Measurements from ENCODE around the gene POFUT1.

DNA sequence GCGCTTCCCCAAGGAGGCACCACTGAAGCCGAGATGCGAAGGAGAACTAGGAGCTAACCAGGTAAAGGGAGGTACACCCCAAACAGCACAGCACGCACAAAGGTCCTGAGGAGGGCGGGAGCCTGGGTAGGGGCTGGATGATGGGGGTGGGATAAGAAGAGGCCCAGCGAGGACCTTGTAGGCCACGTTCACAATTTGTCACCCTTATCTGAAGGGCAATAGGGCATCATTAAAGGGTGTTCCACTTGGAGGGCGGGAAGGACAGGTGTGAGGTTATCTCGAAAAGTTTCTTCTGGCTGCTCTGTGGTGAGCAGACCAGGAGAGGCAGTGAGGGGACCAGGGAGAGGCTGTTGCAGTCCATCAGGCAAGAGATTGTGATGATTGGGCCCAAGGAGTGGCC lies 25.6 kb downstream of the POFUT1 start:
- no peak for TF ChIP-seq POLR2A (IDR thresholded peaks at IDR 0.05)
- TF ChIP-seq POLR2AphosphoS5 (IDR thresholded peaks at IDR 0.05) = no peak
- TF ChIP-seq CTCF (IDR thresholded peaks at IDR 0.05) = no peak

All from transverse colon (tissue), 4 donors.